GM23248 (cell line): ENCODE measurements around the gene ZMAT2.

Experiments
- EZH2 ChIP-seq: fragments of 200-600 bp; sonication (generic); IDR thresholded peaks from 2 replicates; pipeline ENCODE4 v1.6.1; 2018; ENCODE audit warnings: antibody characterized with exemption, mild to moderate bottlenecking; ENCODE audit not compliant: insufficient read depth, poor library complexity, severe bottlenecking
- EZH2phosphoT487 ChIP-seq: fragments of 200-600 bp; sonication (generic); IDR thresholded peaks from 2 replicates; pipeline ENCODE4 v1.6.1; 2018; ENCODE audit warnings: antibody characterized with exemption, moderate library complexity, mild to moderate bottlenecking, low read depth; ENCODE audit not compliant: insufficient read depth

DNA sequence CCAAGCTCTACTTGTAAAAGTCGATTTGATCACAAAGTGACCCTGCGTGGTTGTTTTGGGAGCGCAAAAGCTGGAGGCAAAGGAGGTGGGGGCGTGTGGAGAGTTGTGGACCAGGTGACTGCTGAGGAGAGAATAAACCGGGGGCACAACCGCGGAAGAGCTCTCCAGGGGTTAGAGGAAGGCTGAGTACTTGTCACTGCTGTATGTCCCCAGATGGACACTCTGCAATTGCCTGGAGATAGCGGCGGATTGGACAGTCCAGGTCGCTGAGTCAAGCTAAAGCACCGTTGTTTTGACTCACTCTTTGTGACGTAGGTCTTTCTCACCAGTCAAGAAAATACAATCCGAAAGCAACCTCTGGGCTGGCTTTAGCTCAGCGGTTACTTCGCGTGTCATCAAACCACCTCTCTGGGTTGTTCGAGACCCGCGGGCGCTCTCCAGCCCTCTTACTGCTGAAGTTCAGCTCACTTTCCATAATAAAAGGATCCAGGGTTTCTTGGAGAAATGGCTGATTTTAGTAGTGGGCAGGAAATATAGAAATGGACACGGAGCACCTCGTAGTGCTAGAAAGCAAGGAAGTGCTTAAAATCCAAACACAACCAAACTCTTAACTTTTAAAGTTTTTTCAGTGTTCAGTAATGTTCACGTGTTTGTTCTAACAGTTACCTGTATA, 25.7 kb downstream of the ZMAT2 start:
- no peak for TF ChIP-seq EZH2
- no peak for TF ChIP-seq EZH2phosphoT487
